Measurements from ENCODE around the gene GRK7.

GRCh38 chr3:141714671-141715070 is 48.5 kb upstream of the GRK7 start:
- TF ChIP-seq POLR2A (IDR thresholded peaks at IDR 0.05) = no peak
- TF ChIP-seq CTCF (IDR thresholded peaks at IDR 0.05) = no peak
- TF ChIP-seq EP300 (IDR thresholded peaks at IDR 0.05) = no peak

Measured in tibial nerve (tissue), 4 donors.